ENCODE results near the gene RPTOR.
A peak's percentile ranks its signal among the peaks of the same experiment; 100 is the strongest.
"Not testable (repeated sequence)": the region's sequence is repeated elsewhere in the genome, so short reads cannot be mapped to it uniquely, and the experiment has no call there.

RPTOR gene

DNA sequence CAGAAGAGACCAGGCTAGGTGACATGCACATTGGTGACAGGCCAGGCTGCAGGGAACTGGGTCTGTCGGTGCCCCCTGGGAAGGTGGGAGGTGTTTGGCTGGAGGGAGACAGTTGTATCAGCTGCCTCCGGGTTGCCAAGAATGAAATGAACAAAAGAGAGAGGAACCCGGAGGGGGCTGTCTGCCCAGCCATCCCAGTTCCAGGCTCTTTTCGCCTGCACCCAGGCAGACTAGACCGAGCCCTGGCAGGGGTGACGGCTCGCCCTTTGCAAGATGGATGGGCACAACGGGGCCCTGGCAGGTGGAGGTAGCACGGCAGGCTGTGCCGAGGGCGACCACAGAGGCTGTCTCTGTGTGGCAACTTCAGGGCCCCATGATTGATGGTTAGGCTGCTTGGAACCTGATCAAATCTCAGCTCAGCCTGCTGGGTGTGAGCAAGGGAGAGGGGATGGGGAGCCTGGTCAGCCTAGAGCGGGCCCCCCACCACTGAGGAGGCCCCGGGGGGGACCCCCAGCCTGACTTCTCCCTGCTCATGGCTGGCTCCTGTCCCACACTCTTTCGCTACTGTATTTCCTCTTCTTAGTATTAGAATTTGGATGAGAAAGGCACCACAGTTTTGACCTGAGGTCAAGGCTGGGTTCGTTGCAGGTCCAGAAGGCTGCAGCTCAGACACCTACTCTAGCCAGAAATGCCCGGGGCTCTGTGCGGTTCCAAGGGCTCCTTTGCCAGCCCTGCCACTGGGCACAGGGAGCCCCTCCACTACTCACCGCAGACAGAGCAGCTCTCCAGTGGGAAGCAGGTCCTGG is 328.1 kb downstream of the RPTOR start:
- no peak for DNase-seq

DNA sequence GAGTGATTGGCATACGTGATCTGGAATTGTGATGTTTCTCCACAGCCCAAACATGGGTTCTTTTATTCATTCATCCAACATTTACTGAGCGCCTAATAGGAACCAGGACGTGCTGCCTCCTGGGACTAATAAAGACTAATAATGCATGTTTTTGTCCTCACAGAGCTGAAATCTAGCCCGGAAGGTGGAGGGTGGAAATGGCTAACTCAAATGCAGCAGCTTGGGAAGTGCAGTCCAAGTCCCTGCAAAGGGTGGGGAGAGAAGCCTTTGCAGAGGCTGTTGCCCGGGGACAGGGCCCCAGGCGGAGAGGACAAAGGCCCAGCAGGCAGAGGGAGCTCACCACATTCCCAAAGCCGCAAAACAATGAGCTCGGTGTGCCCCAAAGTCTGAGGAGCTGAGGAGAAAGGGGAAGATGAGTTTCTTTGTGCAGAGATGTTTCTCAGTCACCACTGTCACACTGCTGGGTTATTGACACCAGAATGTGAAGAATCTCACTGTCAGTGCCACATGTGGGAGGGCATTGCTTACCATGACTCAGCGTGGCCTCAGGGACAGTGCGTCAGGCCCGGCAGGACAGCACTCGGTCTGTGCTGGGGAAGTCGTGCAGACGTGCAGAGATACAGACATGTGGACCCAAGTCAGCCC is 328.8 kb downstream of the RPTOR start:
- peak; percentile 42 for DNase-seq

DNA sequence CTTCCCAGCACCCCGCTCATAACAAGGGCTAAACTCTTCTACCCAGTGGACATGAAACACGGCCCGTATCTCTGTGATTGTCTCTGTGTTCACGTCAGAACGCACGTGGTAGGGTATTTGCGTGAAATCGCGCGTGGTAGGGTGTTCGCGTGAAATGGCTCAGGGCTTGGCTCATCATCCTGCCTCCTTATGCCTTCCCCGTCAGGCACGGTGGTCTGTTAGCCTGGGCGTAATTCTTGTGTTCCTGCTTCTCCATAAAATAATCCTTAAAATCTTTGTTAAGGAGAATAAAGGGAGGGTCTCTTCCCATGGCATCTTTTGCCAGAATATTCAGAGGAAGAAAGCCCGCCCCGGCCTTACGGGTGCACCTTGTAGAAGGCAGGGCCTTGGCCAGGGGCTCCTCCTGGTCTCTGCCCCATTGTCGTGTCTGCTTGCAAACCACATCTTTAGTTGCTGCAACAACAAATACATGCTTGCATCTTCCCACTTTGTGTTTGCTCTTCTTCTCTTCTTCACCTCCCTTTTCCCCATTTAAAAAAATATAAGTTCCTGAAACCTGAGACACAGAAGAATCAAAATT is 330.3 kb downstream of the RPTOR start:
- DNase-seq, result no peak

DNA sequence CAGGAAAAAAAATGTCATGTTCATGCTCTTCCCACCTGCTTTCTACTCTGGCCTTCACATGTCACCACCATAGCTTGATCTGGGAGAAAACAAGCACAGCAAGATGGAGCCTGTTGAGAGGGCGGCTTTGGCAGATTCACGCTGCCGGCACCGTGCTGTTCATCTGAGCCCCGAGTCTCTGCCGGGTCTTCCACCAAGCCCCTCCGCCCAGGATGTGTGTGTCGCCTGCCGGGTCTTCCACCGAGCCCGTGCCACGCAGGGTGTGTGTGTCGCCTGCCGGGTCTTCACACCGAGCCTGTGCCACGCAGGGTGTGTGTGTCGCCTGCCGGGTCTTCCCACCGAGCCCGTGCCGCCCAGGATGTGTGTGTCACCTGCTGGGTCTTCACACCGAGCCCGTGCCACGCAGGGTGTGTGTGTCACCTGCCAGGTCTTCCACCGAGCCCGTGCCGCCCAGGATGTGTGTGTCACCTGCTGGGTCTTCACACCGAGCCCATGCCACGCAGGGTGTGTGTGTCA is 330.9 kb downstream of the RPTOR start:
- not testable (repeated sequence) for DNase-seq

DNA sequence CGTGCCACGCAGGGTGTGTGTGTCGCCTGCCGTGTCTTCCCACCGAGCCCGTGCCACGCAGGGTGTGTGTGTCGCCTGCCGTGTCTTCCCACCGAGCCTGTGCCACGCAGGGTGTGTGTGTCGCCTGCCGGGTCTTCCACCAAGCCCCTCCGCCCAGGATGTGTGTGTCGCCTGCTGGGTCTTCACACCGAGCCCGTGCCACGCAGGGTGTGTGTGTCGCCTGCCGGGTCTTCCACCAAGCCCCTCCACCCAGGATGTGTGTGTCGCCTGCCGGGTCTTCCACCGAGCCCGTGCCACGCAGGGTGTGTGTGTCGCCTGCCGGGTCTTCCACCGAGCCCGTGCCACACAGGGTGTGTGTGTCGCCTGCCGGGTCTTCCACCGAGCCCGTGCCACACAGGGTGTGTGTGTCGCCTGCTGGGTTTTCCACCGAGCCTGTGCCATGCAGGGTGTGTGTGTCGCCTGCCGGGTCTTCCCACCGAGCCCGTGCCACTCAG is 331.9 kb downstream of the RPTOR start:
- not testable (repeated sequence) for DNase-seq

DNA sequence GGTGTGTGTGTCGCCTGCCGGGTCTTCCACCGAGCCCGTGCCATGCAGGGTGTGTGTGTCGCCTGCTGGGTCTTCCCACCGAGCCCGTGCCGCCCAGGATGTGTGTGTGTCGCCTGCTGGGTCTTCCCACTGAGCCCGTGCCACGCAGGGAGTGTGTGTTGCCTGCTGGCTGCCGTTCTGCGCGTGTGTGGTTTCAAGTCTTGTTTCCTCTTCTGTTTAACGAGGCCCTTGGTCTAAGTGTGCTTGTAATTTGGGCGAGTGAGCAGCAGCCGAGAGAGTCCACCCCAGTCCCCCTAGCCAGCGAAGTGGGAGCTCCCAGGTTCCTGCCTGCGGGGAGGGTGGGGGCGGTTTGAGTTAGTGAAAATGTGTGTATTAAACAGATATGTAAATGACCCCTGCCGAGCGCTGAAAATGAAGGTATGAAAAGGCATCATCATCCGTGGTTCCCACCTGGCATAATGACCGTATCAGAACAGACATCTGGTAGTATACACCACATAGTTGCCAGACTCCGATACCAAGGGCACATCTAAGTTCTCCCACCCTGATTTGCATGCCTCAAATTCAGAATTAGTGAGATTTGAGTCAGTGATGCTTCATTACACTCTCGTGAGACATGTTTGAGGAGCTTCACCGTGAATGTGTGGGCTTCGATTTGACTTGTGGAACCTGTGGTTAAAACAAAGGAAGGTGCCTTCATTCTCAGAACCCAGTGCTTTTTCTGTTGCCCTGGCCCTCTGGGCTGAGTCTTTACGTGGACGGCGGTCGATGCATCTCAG is 332.5 kb downstream of the RPTOR start:
- no peak for DNase-seq

DNA sequence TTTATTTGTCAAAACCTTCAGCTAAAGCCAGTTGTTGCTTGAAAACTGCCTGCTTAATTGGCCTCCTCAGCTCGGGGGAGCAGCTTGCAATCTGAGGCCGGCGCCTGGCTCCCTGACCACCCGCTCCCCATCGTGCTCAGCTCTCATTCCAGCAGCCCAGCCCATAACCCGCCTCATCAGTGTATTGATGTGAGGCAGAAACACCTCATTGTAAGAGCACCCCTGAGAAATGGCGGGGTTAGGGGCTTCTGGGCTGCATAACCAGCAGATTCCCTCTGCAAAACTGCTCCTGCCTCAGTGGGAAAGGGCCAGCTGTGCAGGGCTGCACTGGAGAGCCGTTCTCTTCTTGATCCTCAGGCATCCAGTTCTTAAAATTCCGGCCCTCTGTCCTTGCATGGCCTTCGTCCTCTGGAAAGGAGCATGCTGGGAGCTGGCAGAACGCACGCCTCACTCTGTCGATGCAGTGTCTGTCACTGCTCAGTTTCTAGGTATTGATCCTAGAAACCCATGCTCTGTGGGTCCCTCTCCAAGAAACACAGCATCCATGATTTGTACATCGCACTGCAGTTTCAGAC is 333.2 kb downstream of the RPTOR start:
- no peak for DNase-seq

DNA sequence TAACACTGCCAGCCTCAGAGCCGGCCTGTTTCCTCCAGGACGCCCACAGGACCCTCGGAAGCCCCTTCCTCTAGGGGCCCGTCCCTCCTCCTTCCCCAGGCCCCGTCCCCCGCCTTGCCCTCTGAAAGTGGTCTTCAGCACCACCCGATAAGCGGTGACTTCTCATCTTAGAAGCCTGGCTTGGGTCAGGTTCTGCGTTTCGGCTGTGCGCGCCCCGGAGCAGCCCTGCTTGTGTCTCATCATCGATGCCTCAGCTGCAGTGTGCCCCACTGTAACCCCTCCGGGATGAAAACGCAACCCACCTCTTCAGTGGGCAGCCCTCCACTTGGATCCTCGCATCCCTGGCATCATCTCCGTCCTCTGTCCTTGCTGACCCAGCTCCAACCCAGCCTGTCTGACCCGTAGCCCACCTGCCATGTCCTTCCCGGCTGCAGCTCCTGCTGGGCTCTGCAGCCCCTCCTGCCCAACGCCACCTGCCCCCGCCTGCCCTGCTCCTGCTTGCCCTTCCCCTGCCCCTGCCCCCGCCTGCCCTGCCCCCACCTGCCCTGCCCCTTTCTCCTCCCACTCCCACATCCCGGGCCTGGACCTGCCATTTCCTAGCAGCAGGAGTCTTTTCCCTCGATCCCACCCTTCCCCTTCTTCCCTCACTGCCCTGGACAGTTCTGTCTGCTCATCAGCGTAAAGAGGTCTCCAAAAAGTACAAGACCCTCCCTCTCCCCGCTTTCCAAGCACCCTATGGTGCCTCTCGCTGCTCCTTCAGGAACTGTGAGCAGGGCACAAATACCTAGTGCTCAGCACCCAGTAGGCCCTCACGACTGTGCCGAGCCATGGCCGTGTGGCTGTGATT is 334.5 kb downstream of the RPTOR start:
- no peak for DNase-seq

DNA sequence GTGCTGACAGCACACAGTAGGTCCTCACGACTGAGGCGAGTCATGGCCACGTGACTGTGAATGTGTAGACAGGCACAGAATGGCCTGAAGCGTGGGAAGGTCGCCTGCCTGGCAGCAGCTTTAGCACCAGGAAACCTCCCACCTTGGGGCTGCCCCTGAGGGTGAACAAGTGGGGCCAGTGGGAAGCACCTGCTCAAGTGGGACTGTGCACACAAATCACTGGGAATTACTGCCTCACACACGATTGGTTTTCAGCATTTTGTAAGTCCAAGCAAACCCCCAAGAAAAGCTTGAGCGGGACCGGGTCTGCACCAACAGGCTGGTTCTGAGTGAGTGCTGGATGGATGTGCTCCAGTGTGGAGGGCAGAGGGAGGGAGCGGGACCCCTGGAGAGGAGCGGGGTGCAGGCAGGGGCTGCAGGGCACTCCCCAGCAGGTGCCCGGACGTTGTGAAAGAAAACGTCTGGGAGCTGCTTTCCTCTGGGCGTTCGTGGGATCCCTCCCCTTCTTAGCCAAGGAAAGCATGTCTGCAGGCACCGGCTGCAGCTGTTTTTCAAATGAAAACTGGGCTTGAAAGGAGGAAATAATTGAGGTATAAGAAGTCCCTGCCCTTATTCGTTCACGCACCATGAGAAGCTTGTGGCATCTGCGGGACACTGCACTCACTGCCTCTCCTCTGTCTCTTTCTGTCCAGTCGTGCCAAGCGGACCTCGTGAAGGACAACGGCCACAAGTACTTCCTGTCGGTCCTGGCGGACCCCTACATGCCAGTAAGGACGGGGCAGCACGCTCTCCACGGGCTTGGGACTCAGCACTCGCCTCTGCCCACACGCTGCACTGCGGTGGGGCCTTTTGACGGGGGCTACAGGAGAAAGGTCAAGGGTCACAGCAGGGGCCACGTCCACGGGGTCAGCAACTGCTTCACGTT is 335.3 kb downstream of the RPTOR start:
- DNase-seq, result no peak

DNA sequence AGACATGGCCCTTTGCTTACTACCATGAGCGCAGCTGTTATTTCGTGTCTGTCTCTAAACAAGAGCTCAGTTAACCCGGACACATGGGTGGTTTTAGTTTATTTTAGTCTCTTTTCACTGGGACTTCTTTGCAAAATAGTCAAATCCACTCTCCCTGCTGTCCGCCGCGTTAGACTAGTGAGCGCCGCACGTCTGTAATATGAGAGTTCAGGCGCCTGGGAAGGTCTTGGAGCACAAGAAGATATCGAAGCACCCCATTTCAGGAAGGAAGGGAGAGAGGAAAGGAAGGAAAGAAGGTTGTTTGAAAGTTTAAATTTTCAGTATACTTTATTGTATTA is 336.0 kb downstream of the RPTOR start:
- DNase-seq, result no peak

DNA sequence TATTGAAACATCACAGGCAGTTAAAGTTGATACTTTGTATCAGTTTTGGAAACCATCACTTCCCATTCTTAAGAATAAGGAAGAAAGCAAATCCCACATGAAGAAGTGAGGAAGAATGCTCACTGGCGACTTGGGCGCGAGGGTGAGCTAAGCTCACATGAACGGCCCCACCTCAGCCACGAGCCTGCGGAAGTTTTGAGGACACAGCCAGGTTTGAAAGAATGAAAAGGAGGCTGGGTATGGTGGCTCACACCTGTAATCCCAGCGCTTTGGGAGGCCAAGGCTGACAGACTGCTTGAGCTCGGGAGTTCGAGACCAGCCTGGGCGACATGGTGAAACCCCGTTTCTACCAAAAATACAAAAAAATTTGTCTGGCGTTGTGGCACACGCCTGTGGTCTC is 336.7 kb downstream of the RPTOR start:
- DNase-seq, result no peak

DNA sequence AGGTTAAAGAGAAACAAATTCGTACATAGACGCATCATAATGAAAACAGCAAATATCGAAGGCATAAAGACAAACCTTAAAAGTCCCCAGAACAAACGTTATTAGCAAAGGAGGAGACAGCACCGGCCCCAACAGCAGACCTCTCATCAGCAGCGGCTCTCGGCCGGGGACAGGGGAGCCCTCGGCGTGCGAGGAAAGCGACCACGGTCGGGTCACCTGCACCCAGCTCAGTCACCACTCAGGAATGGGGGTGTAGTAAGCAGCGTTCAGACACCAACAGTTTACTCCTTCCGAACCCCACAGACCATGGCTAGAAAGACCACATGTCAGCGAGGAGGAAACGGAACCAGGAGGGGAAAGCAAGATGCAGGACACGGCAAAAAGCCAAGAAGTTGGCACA is 337.7 kb downstream of the RPTOR start:
- DNase-seq, result no peak

DNA sequence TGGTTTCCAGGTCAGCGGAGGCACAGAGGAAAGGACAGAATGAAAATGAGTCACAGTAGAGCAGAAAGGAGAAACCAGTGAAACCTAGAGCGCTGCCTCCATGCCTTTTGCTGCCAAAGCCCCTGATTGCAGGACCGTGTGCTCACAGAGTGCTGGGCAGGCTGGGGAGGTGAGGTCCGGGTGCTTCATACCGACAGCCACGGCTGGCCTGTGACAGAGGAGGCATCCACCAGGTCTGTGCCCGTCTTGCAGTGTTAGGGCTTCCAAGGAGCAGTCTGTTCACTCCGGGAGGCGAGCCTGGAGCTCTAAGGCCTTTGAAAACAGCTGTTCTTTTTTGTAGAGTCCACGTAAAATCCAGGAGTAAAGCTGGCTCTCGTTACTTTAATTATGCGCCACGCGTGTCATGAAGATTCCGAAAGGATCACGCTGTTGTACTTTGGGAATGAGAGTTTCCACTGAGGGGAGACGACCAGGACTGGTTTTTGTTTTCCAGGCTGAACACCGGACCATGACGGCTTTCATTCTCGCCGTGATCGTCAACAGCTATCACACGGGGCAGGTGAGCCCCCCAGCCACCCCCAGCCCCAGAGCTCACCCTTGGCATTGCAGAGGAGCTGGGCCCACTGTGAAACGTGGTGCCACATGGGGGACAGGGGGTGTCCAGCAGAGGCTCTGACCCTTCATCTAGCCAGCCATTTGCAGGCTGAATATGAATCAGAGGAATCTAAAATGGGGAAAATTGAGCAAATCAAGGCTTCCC is 338.5 kb downstream of the RPTOR start:
- no peak for DNase-seq

DNA sequence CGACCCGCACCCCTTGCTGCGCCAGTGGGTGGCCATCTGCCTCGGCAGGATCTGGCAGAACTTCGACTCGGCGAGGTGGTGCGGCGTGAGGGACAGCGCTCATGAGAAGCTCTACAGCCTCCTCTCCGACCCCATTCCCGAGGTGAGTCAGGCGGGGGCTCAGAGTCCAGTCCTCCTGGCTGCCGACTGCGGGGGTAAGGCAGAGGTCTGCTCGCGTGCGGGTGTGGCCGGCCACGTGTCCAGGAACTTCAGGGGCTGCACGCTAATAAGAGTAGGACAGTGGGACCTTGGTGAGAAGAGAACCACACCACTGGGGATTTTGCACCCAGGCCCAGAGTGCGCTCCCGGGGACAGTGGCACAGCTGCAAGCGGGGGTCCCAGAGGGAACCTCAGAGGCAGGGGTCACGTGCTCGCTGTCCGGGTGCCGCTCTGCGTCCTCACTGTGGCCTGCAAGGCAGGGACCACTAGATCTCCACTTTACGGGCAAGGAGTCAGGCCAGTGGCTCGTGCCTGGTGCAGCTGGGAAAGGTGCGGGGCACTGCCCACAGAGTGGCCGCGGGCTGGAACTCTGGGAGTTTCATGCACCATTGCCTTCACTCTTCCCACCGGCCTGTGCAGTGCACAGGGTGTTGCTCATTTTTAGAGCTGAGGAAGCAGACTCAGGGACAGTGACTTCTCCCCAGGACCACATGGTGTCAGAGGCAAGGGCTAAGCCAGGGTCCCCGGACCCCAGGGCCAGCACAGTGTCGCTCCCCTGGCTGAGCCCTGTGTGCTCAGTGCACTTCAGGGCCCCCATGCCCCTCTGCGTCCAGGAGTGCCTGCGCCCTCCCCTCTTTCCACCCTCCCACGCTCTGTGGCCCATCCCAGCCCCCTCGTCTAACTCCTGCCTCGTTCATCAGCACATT is 339.4 kb downstream of the RPTOR start:
- no peak for DNase-seq

DNA sequence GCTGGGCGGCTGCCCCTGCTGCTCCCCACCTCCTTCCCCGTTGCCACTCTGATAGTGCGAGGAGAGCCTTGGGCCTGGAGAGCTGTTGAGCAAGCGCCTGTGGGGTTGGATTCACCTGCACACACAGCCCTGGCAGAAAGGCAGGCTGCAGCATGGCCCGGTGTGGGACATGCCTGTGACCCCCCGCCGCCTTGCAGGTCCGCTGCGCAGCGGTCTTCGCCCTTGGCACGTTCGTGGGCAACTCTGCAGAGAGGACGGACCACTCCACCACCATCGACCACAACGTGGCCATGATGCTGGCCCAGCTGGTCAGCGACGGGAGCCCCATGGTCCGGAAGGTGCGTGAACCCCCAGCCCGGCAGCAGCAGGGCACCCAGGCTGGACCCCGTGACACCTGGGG is 340.2 kb downstream of the RPTOR start:
- DNase-seq, result no peak

DNA sequence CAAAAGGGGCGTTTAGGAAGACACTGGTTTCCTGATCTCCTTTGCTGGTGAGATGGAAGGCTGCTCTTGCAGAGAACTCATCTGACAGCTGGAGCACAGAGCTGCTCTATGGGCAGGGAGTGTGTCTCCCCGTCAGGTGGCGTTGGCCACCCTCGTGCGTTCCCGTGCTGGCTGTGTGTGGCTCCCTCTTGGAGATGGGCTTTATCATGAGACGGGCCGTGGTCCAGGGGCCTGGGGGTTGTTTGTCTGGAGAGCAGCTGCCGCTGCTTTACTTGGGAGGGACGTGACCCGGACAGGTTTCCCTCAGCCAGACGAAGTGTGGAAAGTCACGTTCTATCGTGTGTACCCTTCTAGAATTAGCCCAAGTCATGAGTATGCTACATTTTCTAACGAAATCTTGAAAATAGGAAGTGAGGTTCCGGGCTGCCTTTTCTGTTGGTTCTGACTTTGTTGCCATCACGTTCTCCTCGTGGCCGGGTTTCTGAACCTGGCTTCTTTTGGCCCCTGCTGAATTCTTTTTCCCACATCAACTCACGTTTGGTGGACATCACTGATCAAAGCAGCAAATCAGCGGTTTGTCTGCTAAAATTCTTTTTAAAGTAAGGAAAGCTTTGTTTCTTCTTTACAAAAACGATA is 341.4 kb downstream of the RPTOR start:
- DNase-seq, result no peak

DNA sequence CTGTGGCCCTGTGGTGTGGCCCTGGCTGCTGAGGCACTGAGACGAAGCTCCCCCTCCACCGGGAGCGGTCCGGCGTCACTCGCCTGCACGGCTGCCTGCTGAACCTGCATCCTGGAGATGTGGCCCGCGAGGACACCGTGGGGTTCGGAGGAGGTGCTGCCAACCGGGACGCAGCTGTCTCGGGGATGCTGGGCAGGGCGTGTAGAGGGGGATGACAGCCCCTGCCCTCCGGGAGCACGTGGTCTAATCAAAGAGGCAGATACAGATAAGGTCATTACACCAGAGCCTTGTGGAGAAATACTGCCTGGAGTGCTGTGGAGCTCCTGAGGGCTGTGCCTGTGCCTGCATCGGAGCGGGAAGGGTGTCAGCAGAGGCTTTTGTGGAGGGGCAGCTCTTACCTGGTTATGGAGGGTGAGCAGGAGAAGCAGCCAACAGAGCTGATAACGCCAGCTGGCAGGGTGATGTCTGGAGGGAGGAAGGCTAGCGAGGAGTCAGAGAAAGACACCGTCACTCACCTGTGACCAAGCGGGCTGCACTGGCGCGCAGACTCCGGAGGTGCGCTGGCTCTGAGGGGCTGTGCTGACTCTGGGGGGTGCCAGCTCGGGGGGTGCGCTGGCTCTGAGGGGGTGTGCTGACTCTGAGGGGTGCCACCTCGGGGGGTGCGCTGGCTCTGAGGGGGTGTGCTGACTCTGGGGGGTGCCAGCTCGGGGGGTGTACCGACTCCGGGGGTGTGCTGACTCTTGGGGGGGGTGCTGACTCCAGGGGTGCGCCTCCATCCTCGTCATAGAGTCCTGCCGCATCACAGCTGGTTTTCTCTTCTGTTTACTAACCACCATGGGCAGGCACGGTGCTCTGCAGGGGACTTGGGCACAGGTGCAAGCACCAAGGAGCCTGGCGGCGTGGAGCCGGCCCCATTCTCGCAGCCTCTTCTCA is 342.3 kb downstream of the RPTOR start:
- DNase-seq, result no peak

Data from amniotic stem cell (primary cell).